ENCODE results near the gene ZNF280D.

GRCh38 chr15:56628893-56629532 is 104.3 kb downstream of the ZNF280D start:
- TF ChIP-seq POLR2A (IDR thresholded peaks at IDR 0.05) (no peak), CTCF (IDR thresholded peaks at IDR 0.05) (no peak), POLR2AphosphoS5 (IDR thresholded peaks at IDR 0.05) (no peak)
